Mucosa of descending colon (tissue), 3 donors: Measurements from ENCODE around the gene SLC17A7. TPM values are rescaled to one million over a fixed set of nuclear protein-coding genes. Genes with fewer than 3 reads are reported as not detected.
"Not testable (repeated sequence)": the region's sequence is repeated elsewhere in the genome, so short reads cannot be mapped to it uniquely, and the experiment has no call there.

Source experiments
- ATAC-seq: fragments of 200-7000 bp; cut with Tn5 transposase; one replicate; pipeline ENCODE4 v1.9.1; 2020; ENCODE audit warnings: mild to moderate bottlenecking, moderate library complexity
- DNase-seq, 3 donors: peaks; one replicate each; pipeline ENCODE4 v3.0.0-alpha.2; 2020
- H3K36me3 ChIP-seq: fragments of 200-600 bp; one replicate; pipeline ENCODE4 v1.8.0; 2021; ENCODE audit warnings: low read depth, mild to moderate bottlenecking
- H3K4me1 ChIP-seq: fragments of 200-600 bp; one replicate; pipeline ENCODE4 v1.8.0; 2021; ENCODE audit warnings: low read depth, mild to moderate bottlenecking
- H3K4me3 ChIP-seq: fragments of 200-600 bp; one replicate; pipeline ENCODE4 v1.8.0; 2021; ENCODE audit warnings: mild to moderate bottlenecking
- H3K9me3 ChIP-seq: fragments of 200-600 bp; one replicate; pipeline ENCODE4 v1.8.0; 2021; ENCODE audit warnings: mild to moderate bottlenecking
- CTCF ChIP-seq: fragments of 200-600 bp; IDR thresholded peaks from one replicate; pipeline ENCODE4 v1.8.0; 2022; ENCODE audit warnings: antibody characterized with exemption, mild to moderate bottlenecking
- intact Hi-C, 2 donors: fragments of 100-400 bp; cut with DNase I in 1 of 2; cut with micrococcal nuclease in 1 of 2; formaldehyde crosslinking; loops; one replicate each; pipeline versions ENCODE4 v1.11.0 to v1.11.1; 2022; cut with DNase I, micrococcal nuclease
- total RNA-seq, 3 donors: library from RNA; stranded (reverse); fragmentation: NEBNext Ultra II Directional in 2 of 3; extraction: Animal tissue kit (Norgen Biotek cat#: 25700) in 2 of 3; gene quantifications; one replicate each; pipeline versions ENCODE4 v1.2.1 to v1.2.4, GENCODE V29; 2021 to 2023
- donor health status: DM: no; HTN: no; CAD: no; lungs with moderate emphysema.
- donor health status: DM: no; HTN: no; CAD: no.
- donor health status: DM: no; HTN: yes; CAD: no.

Gene SLC17A7
- total RNA-seq, 3 donors from 2014 or later, result 0.20 to 1.0 (median 0.51) TPM

GRCh38 chr19:49465371-49465770 is 24.0 kb upstream of the SLC17A7 start:
- no peak for ATAC-seq

GRCh38 chr19:49463960-49464740 is 22.8 kb upstream of the SLC17A7 start:
- intact Hi-C loops, result no loop called here
- Histone ChIP-seq H3K4me3 (no peak overlapping the region), H3K4me1 (peaks cover 6% of the 10 kb centered on the region), H3K36me3 (no peaks in the 10 kb centered on the region), H3K9me3 (no peaks in the 10 kb centered on the region)
- ATAC-seq (no peak), DNase-seq (peak in 1 of 3 donors; percentile 25)
- TF ChIP-seq CTCF, result no peak

More at GRCh38 chr19:49465371-49465770, 24.0 kb upstream of the SLC17A7 start:
- Histone ChIP-seq H3K36me3 (no peaks in the 10 kb centered on the region), H3K4me1 (peaks cover 6% of the 10 kb centered on the region), H3K9me3 (no peaks in the 10 kb centered on the region), H3K4me3 (no peak overlapping the region)
- intact Hi-C loops, result no loop called here
- no peak for DNase-seq
- no peak for TF ChIP-seq CTCF

- TF ChIP-seq CTCF, result no peak
- intact Hi-C loops, result no loop called here
- ATAC-seq (no peak), DNase-seq (peak in 1 of 3 donors; percentile 22)
- no peaks in the 10 kb centered on the region for H3K36me3 ChIP-seq
- no peak overlapping the region for H3K4me3 ChIP-seq
- H3K9me3 ChIP-seq, result no peaks in the 10 kb centered on the region
- H3K4me1 ChIP-seq, result peaks cover 2% of the 10 kb centered on the region
Measured at GRCh38 chr19:49462492-49462891, 21.2 kb upstream of the SLC17A7 start.

GRCh38 chr19:49461656-49462055 is 20.3 kb upstream of the SLC17A7 start:
- no peak for TF ChIP-seq CTCF
- intact Hi-C loops, result no loop called here
- ATAC-seq, result no peak
- Histone ChIP-seq H3K4me3 (no peak overlapping the region), H3K9me3 (no peaks in the 10 kb centered on the region), H3K4me1 (peaks cover 5% of the 10 kb centered on the region), H3K36me3 (no peaks in the 10 kb centered on the region)
- DNase-seq, result peak in 1 of 3 donors; percentile 23

- intact Hi-C loops, H3K36me3 ChIP-seq, H3K9me3 ChIP-seq, H3K4me1 ChIP-seq, ATAC-seq, DNase-seq, H3K4me3 ChIP-seq: not testable (repeated sequence)
Measured at GRCh38 chr19:49461130-49461529, 19.8 kb upstream of the SLC17A7 start.

- DNase-seq (no peak), ATAC-seq (no peak)
- H3K4me3 ChIP-seq, result no peak overlapping the region
- intact Hi-C loops, result no loop called here
- H3K36me3 ChIP-seq, result no peaks in the 10 kb centered on the region
- peaks cover 7% of the 10 kb centered on the region for H3K4me1 ChIP-seq
- no peaks in the 10 kb centered on the region for H3K9me3 ChIP-seq
- TF ChIP-seq CTCF, result no peak
Measured at GRCh38 chr19:49459388-49459787, 18.1 kb upstream of the SLC17A7 start.
